Thoracic aorta (tissue), 2 donors: ENCODE measurements around the gene EXOC6B. TPM values are rescaled to one million over a fixed set of nuclear protein-coding genes. Genes with fewer than 3 reads are reported as not detected.

Source experiments
- ATAC-seq: fragments of 150-250 bp; one replicate; pipeline ENCODE4 v1.8.0; 2017; ENCODE audit warnings: low read depth; ENCODE audit not compliant: insufficient number of reproducible peaks, low FRiP score
- DNase-seq: peaks from one replicate; pipeline ENCODE4 v3.0.0-alpha.2; 2020; ENCODE audit warnings: low spot score
- H3K27ac ChIP-seq, 2 donors: fragments of 200-600 bp; sonication (generic); 1 replicate in 1 of 2; 2 replicates in 1 of 2; pipeline ENCODE4 v1.5.1; 2016; ENCODE audit warnings: mild to moderate bottlenecking in 2 of 2, moderate library complexity in 2 of 2
- H3K27me3 ChIP-seq: fragments of 200-600 bp; sonication (generic); replicated peaks from 2 replicates; pipeline ENCODE4 v1.6.0; 2016; ENCODE audit warnings: mild to moderate bottlenecking; ENCODE audit not compliant: insufficient read depth
- H3K36me3 ChIP-seq: fragments of 200-600 bp; sonication (generic); one replicate; pipeline ENCODE4 v1.5.1; 2016
- H3K4me1 ChIP-seq, 2 donors: fragments of 200-600 bp; sonication (generic); 1 replicate in 1 of 2; 2 replicates in 1 of 2; pipeline versions ENCODE4 v1.5.1 to v1.6.0; 2016; ENCODE audit warnings: low read depth in 2 of 2, mild to moderate bottlenecking in 1 of 2; ENCODE audit not compliant: control insufficient read depth in 1 of 2
- H3K4me3 ChIP-seq: fragments of 200-600 bp; sonication (generic); 2 replicates; pipeline ENCODE4 v1.5.1; 2016; ENCODE audit warnings: mild to moderate bottlenecking
- H3K9me3 ChIP-seq: fragments of 200-600 bp; sonication (generic); 2 replicates; pipeline ENCODE4 v1.5.1; 2016
- CTCF ChIP-seq: fragments of 200-600 bp; sonication (generic); IDR thresholded peaks from one replicate; pipeline ENCODE4 v1.5.1; 2019; ENCODE audit warnings: antibody characterized with exemption
- total RNA-seq, 2 donors: library from RNA; depleted of rRNA; stranded (reverse); fragments of >200 nt; gene quantifications; one replicate each; pipeline versions ENCODE4 v1.1.0 to v1.2.3, GENCODE V29; 2016

The EXOC6B gene
- total RNA-seq, 2 donors from 2014 or later, result 29.6 to 44.5 TPM

GRCh38 chr2:72338076-72338475, 487.8 kb downstream of the EXOC6B start:
- no peak for DNase-seq
- no peak for ATAC-seq
- H3K27ac ChIP-seq, result no peak overlapping the region
- H3K9me3 ChIP-seq, result no peaks in the 10 kb centered on the region
- no peaks in the 10 kb centered on the region for H3K4me1 ChIP-seq
- H3K27me3 ChIP-seq, result no peaks in the 10 kb centered on the region
- no peak overlapping the region for H3K4me3 ChIP-seq
- H3K36me3 ChIP-seq, result no peaks in the 10 kb centered on the region
- TF ChIP-seq CTCF, result no peak

- no peak for DNase-seq
Measured at GRCh38 chr2:72332720-72333119, 493.1 kb downstream of the EXOC6B start.

GRCh38 chr2:72330652-72331051, 495.2 kb downstream of the EXOC6B start:
- H3K27me3 ChIP-seq, result no peaks in the 10 kb centered on the region
- no peaks in the 10 kb centered on the region for H3K9me3 ChIP-seq
- TF ChIP-seq CTCF, result no peak
- no peaks in the 10 kb centered on the region for H3K4me1 ChIP-seq
- DNase-seq (no peak), ATAC-seq (no peak)
- H3K4me3 ChIP-seq, result no peak overlapping the region
- H3K36me3 ChIP-seq, result no peaks in the 10 kb centered on the region
- H3K27ac ChIP-seq, result no peak overlapping the region

More at GRCh38 chr2:72332720-72333119, 493.1 kb downstream of the EXOC6B start:
- no peak for TF ChIP-seq CTCF
- no peak for ATAC-seq
- Histone ChIP-seq H3K4me1 (no peaks in the 10 kb centered on the region), H3K36me3 (no peaks in the 10 kb centered on the region), H3K4me3 (no peak overlapping the region), H3K27ac (no peak overlapping the region), H3K27me3 (no peaks in the 10 kb centered on the region), H3K9me3 (no peaks in the 10 kb centered on the region)

- Histone ChIP-seq H3K4me3 (no peak overlapping the region), H3K36me3 (no peaks in the 10 kb centered on the region), H3K27ac (no peak overlapping the region), H3K4me1 (no peaks in the 10 kb centered on the region), H3K9me3 (no peaks in the 10 kb centered on the region), H3K27me3 (no peaks in the 10 kb centered on the region)
- no peak for ATAC-seq
- TF ChIP-seq CTCF, result no peak
- DNase-seq, result no peak
Measured at GRCh38 chr2:72326759-72327158, 499.1 kb downstream of the EXOC6B start.

GRCh38 chr2:72325592-72326422, 500.0 kb downstream of the EXOC6B start:
- no peaks in the 10 kb centered on the region for H3K4me1 ChIP-seq
- no peak for ATAC-seq
- no peaks in the 10 kb centered on the region for H3K36me3 ChIP-seq
- peak; percentile 20 for TF ChIP-seq CTCF
- DNase-seq, result no peak
- H3K27me3 ChIP-seq, result no peaks in the 10 kb centered on the region
- no peak overlapping the region for H3K27ac ChIP-seq
- H3K4me3 ChIP-seq, result no peak overlapping the region
- H3K9me3 ChIP-seq, result no peaks in the 10 kb centered on the region
